22Rv1 (cell line): ENCODE data around the gene CYSLTR2.

Source experiments
- ZFX ChIP-seq: fragments of 450-650 bp; IDR thresholded peaks from 2 replicates; pipeline ENCODE4 v1.6.1; 2017; ENCODE audit warnings: antibody characterized with exemption, borderline replicate concordance
- TF ChIP-seq, protein P1 (sequence below): fragments of 450-650 bp; IDR thresholded peaks from 2 replicates; pipeline ENCODE4 v1.5.1; 2017; ENCODE audit warnings: mild to moderate bottlenecking

DNA sequence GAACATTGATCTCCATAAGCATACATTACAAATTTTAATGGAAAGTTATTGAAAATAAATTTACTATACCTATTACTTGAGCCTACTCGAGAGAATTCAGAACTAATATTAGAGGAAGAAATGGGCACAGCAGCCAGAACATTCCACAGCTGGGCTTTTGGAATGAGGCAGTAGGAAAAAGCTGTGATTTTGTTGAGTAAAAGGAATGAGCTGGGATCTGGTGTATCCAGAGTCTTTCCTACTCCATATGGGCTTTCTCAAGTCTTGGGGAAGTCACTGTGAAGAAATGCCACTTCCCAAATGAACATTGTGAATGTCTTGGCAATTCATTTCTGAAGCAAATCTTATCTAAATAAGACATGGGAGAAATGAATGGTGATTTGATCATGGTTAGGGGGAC is 93.1 kb downstream of the CYSLTR2 start:
- TF ChIP-seq, protein P1, sequence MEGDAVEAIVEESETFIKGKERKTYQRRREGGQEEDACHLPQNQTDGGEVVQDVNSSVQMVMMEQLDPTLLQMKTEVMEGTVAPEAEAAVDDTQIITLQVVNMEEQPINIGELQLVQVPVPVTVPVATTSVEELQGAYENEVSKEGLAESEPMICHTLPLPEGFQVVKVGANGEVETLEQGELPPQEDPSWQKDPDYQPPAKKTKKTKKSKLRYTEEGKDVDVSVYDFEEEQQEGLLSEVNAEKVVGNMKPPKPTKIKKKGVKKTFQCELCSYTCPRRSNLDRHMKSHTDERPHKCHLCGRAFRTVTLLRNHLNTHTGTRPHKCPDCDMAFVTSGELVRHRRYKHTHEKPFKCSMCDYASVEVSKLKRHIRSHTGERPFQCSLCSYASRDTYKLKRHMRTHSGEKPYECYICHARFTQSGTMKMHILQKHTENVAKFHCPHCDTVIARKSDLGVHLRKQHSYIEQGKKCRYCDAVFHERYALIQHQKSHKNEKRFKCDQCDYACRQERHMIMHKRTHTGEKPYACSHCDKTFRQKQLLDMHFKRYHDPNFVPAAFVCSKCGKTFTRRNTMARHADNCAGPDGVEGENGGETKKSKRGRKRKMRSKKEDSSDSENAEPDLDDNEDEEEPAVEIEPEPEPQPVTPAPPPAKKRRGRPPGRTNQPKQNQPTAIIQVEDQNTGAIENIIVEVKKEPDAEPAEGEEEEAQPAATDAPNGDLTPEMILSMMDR, result no peak
- no peak for TF ChIP-seq ZFX
